Activated T-cell treated with anti-CD3 and anti-CD28 coated beads for 48 hours (primary cell): ENCODE data around the gene ADH1B.
"Not testable (repeated sequence)": the region's sequence is repeated elsewhere in the genome, so short reads cannot be mapped to it uniquely, and the experiment has no call there.

ENCODE experiments used
- DNase-seq: peaks from one replicate; pipeline ENCODE4 v3.0.0-alpha.2; 2020; ENCODE audit warnings: low read depth

The ADH1B gene

GRCh38 chr4:99323756-99324155 is 2.6 kb upstream of the ADH1B start:
- no peak for DNase-seq

- not testable (repeated sequence) for DNase-seq
Observed at GRCh38 chr4:99317811-99318210, 3.4 kb downstream of the ADH1B start.

- no peak for DNase-seq
Observed at GRCh38 chr4:99317354-99317753, 3.8 kb downstream of the ADH1B start.

GRCh38 chr4:99315839-99316238 is 5.4 kb downstream of the ADH1B start:
- DNase-seq: no peak

- DNase-seq: no peak
Observed at GRCh38 chr4:99314211-99314610, 7.0 kb downstream of the ADH1B start.

- DNase-seq: no peak
Observed at GRCh38 chr4:99310389-99310788, 10.8 kb downstream of the ADH1B start.

GRCh38 chr4:99305638-99306400 is 15.4 kb downstream of the ADH1B start:
- DNase-seq: no peak

- DNase-seq: no peak
Observed at GRCh38 chr4:99301376-99302164, 19.6 kb downstream of the ADH1B start.

- DNase-seq: no peak
Observed at GRCh38 chr4:99300934-99301333, 20.3 kb downstream of the ADH1B start.

- DNase-seq: no peak
Observed at GRCh38 chr4:99293357-99293756, 27.8 kb downstream of the ADH1B start.

GRCh38 chr4:99290848-99291786 is 30.1 kb downstream of the ADH1B start, which contains the start of gene ADH1A:
Gene ADH1A, minus strand, starts transcription at chr4:99290985. Its CDS starts 71 bp downstream, at chr4:99290914.
- DNase-seq: no peak

GRCh38 chr4:99285387-99285786 is 35.8 kb downstream of the ADH1B start:
- no peak for DNase-seq

GRCh38 chr4:99282731-99283130 is 38.5 kb downstream of the ADH1B start:
- DNase-seq: no peak

GRCh38 chr4:99281261-99281660 is 39.9 kb downstream of the ADH1B start:
- no peak for DNase-seq

GRCh38 chr4:99276417-99276816 is 44.8 kb downstream of the ADH1B start:
- no peak for DNase-seq

- DNase-seq: no peak
Observed at GRCh38 chr4:99275885-99276284, 45.3 kb downstream of the ADH1B start.

- DNase-seq: no peak
Observed at GRCh38 chr4:99275050-99275449, 46.2 kb downstream of the ADH1B start.

GRCh38 chr4:99273704-99274103 is 47.5 kb downstream of the ADH1B start:
- no peak for DNase-seq

GRCh38 chr4:99264927-99265326 is 56.3 kb downstream of the ADH1B start:
- no peak for DNase-seq
